Measurements from ENCODE around the gene KREMEN1. TPM values are rescaled to one million over a fixed set of nuclear protein-coding genes. Genes with fewer than 3 reads are reported as not detected.

KREMEN1 gene
- polyA plus RNA-seq, 1 of the 3 experiments (the other 2 are of a cell fraction): 10.0 TPM

GRCh38 chr22:29089507-29089906 is 16.7 kb downstream of the KREMEN1 start:
- no peaks in the 10 kb centered on the region for H3K27me3 ChIP-seq (ENCODE audit: insufficient read depth)
- no peaks in the 10 kb centered on the region for H3K9me2 ChIP-seq
- H3K4me1 ChIP-seq (ENCODE audit: control insufficient read depth in 1 of 2, insufficient read depth in 2 of 2, low read depth in 1 of 2, low read length in 1 of 2): peaks cover 8 to 11% of the 10 kb centered on the region in 2 experiments
- H3K79me2 ChIP-seq (ENCODE audit: insufficient read depth): no peaks in the 10 kb centered on the region
- no peak overlapping the region for H2AFZ ChIP-seq (ENCODE audit: low read depth)
- ChIA-PET CTCF (interaction anchor here (0.8 to 1.8 kb wide), 3 partner anchors 49 to 234 kb away, joined by 3 to 8 read pairs (median 5); no protein-coding TSS in a partner anchor), POLR2A (no interaction called here)
- TF ChIP-seq SMC3 (IDR thresholded peaks at IDR 0.05; ENCODE audit: low read depth, low read length): no peak
- TF ChIP-seq GABPA (IDR thresholded peaks at IDR 0.05; ENCODE audit: low read depth): no peak
- no peak for TF ChIP-seq TAF1 (IDR thresholded peaks at IDR 0.05; ENCODE audit: borderline replicate concordance, low read depth, low read length)
- no peak for TF ChIP-seq REST (IDR thresholded peaks at IDR 0.05; ENCODE audit: low read depth, low read length)
- TF ChIP-seq MEF2A (IDR thresholded peaks at IDR 0.05; ENCODE audit: borderline replicate concordance, low read depth): no peak
- TF ChIP-seq RFX5 (IDR thresholded peaks at IDR 0.05; ENCODE audit: low read length): no peak
- TF ChIP-seq EP300 (IDR thresholded peaks at IDR 0.05; ENCODE audit: borderline replicate concordance in 1 of 2, low read depth in 1 of 2, low read length in 1 of 2): no peak
- no peak for TF ChIP-seq TCF12 (IDR thresholded peaks at IDR 0.05)
- TF ChIP-seq POLR2AphosphoS5 (IDR thresholded peaks at IDR 0.05; ENCODE audit: low read depth, low read length): no peak
- no peak for TF ChIP-seq USF1 (IDR thresholded peaks at IDR 0.05; ENCODE audit: borderline replicate concordance, low read depth)
- TF ChIP-seq SIN3A (IDR thresholded peaks at IDR 0.05; ENCODE audit: borderline replicate concordance, low read depth, low read length): no peak
- no peak for TF ChIP-seq USF2 (IDR thresholded peaks at IDR 0.05; ENCODE audit: borderline replicate concordance, low read depth, low read length)
- no peak for TF ChIP-seq FOXJ3 (CRISPR knock-in tag; IDR thresholded peaks at IDR 0.05)
- TF ChIP-seq TEAD4 (IDR thresholded peaks at IDR 0.05; ENCODE audit: borderline replicate concordance, insufficient read depth): no peak
- DNase-seq: no peak
- H3K36me3 ChIP-seq (replicated peaks in 1 of 2; ENCODE audit: control insufficient read depth in 1 of 2, insufficient read depth in 2 of 2, low read length in 1 of 2): no peaks in the 10 kb centered on the region
- H3K9me3 ChIP-seq: no peaks in the 10 kb centered on the region
- no peaks in the 10 kb centered on the region for H4K20me1 ChIP-seq (ENCODE audit: insufficient read depth)
- no peak overlapping the region for H3K27ac ChIP-seq (ENCODE audit: low read depth in 2 of 2, low read length in 1 of 2)
- H3K4me2 ChIP-seq: no peak overlapping the region
- WGBS (ENCODE audit: low lambda C conversion rate): 77% methylated on average over 3 of the region's 3 CpGs
- H3K9ac ChIP-seq: no peak overlapping the region
- H3K4me3 ChIP-seq (ENCODE audit: low read depth in 2 of 2, low read length in 1 of 2): no peak overlapping the region
- H3F3A ChIP-seq (replicated peaks; ENCODE audit: insufficient read depth): peaks cover 21% of the 10 kb centered on the region
